HepG2 (cell line): Measurements from ENCODE around the gene ANKRD65. TPM values are rescaled to one million over a fixed set of nuclear protein-coding genes. Genes with fewer than 3 reads are reported as not detected.

Experiments
- GATAD1 ChIP-seq: IDR thresholded peaks from 2 replicates; pipeline ENCODE4 v1.6.1; 2016; ENCODE audit warnings: missing genetic modification reagents, missing compliant biosample characterization
- KAT8 ChIP-seq: IDR thresholded peaks from 2 replicates; pipeline ENCODE4 v1.6.1; 2016; ENCODE audit warnings: missing genetic modification reagents, missing compliant biosample characterization
- PAF1 ChIP-seq: IDR thresholded peaks from 2 replicates; pipeline ENCODE4 v1.6.1; 2016; ENCODE audit warnings: missing genetic modification reagents, missing compliant biosample characterization
- SOX13 ChIP-seq, 3 experiments: fragments of 450-650 bp in 1 of 3; sonication (generic) in 1 of 3; formaldehyde crosslinking in 1 of 3; IDR thresholded peaks in 2 of 3; conservative IDR thresholded peaks in 1 of 3; 2 replicates each; pipeline versions ENCODE4 v1.5.0 to v1.6.1; 2016 to 2020; ENCODE audit warnings: antibody characterized with exemption in 1 of 3, mild to moderate bottlenecking in 1 of 3, missing compliant biosample characterization in 1 of 3, missing genetic modification reagents in 1 of 3, moderate library complexity in 1 of 3
- ZNF317 ChIP-seq: sonication (generic); formaldehyde crosslinking; IDR thresholded peaks from 2 replicates; pipeline ENCODE4 v1.5.0; 2020; ENCODE audit warnings: mild to moderate bottlenecking, missing genetic modification reagents
- ZNF496 ChIP-seq: sonication (generic); formaldehyde crosslinking; IDR thresholded peaks from 2 replicates; pipeline ENCODE4 v1.8.1; 2023; ENCODE audit warnings: mild to moderate bottlenecking, moderate library complexity, missing genetic modification reagents; ENCODE audit not compliant: insufficient replicate concordance
- polyA plus RNA-seq, 8 experiments: library from polyadenylated mRNA; depleted of rRNA in 3 of 8; stranded (reverse) in 7 of 8; unstranded in 1 of 8; fragments of >200 nt; fragmentation: Illumina TruSeq in 4 of 8; extraction: Trizol in 4 of 8; gene quantifications; 2 replicates each; pipeline versions ENCODE4 v1.2.1 to v1.2.3, GENCODE V29; 2011 to 2016; ENCODE audit warnings: low read depth in 4 of 8, missing spikeins in 1 of 8, mixed read lengths in 1 of 8; ENCODE audit not compliant: insufficient read depth in 1 of 8
- total RNA-seq, 5 experiments: library from RNA; depleted of rRNA; stranded (reverse); fragments of >200 nt; fragmentation: Illumina TruSeq; extraction: Trizol; gene quantifications; 2 replicates each; pipeline ENCODE4 v1.2.3, GENCODE V29; 2016; ENCODE audit warnings: low read depth in 1 of 5
- TF ChIP-seq, protein P1 (sequence below): sonication (generic); formaldehyde crosslinking; IDR thresholded peaks from 2 replicates; pipeline ENCODE4 v1.4.0; 2020; ENCODE audit warnings: missing genetic modification reagents
- TF ChIP-seq, protein P2 (sequence below): sonication (generic); IDR thresholded peaks from 2 replicates; pipeline ENCODE4 v1.6.1; 2016; ENCODE audit warnings: low read depth, borderline replicate concordance
- TF ChIP-seq, protein P3 (sequence below): sonication (generic); formaldehyde crosslinking; conservative IDR thresholded peaks from 2 replicates; pipeline ENCODE4 v1.8.0; 2022; ENCODE audit warnings: low read depth, missing genetic modification reagents
- TF ChIP-seq, protein P4 (sequence below): sonication (generic); formaldehyde crosslinking; IDR thresholded peaks from 2 replicates; pipeline ENCODE4 v1.4.0; 2020; ENCODE audit warnings: mild to moderate bottlenecking, missing genetic modification reagents, borderline replicate concordance
- TF ChIP-seq, protein P5 (sequence below): IDR thresholded peaks from 2 replicates; pipeline ENCODE4 v1.6.1; 2016; ENCODE audit warnings: missing compliant biosample characterization, missing genetic modification reagents, borderline replicate concordance
- TF ChIP-seq, protein P6 (sequence below): fragments of 450-650 bp; IDR thresholded peaks from 2 replicates; pipeline ENCODE4 v1.6.1; 2017

Gene ANKRD65
- total and polyA plus RNA-seq, 2 of the 13 experiments (the other 11 are each of a cell fraction or from before 2014, with no cell fraction given), result 12.1 to 30.1 TPM

DNA sequence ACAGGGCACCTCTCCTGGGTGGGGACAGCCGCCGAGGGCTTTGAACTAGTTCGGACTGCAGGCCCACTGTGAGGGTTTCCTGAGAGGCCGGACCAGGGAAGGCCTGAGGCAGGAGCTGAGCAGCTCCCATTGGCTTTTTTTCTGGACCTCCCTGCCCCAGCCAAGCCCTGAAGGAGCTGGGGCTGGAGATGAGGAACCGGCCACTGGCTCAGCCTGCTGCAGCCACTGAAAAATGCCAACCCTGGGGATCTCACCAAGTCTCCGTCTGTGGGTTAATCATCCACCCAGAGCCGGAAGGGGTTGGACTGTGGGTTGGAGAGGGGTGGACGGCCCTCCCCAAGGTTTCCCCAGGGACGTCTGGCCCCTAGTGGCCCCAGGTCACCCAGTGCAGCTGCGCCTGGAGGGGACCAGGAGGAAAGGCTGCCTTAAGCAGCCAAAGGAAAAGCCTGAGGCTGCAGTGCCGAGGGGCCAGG lies 16.9 kb upstream of the ANKRD65 start (continued):
- TF ChIP-seq, protein P1, sequence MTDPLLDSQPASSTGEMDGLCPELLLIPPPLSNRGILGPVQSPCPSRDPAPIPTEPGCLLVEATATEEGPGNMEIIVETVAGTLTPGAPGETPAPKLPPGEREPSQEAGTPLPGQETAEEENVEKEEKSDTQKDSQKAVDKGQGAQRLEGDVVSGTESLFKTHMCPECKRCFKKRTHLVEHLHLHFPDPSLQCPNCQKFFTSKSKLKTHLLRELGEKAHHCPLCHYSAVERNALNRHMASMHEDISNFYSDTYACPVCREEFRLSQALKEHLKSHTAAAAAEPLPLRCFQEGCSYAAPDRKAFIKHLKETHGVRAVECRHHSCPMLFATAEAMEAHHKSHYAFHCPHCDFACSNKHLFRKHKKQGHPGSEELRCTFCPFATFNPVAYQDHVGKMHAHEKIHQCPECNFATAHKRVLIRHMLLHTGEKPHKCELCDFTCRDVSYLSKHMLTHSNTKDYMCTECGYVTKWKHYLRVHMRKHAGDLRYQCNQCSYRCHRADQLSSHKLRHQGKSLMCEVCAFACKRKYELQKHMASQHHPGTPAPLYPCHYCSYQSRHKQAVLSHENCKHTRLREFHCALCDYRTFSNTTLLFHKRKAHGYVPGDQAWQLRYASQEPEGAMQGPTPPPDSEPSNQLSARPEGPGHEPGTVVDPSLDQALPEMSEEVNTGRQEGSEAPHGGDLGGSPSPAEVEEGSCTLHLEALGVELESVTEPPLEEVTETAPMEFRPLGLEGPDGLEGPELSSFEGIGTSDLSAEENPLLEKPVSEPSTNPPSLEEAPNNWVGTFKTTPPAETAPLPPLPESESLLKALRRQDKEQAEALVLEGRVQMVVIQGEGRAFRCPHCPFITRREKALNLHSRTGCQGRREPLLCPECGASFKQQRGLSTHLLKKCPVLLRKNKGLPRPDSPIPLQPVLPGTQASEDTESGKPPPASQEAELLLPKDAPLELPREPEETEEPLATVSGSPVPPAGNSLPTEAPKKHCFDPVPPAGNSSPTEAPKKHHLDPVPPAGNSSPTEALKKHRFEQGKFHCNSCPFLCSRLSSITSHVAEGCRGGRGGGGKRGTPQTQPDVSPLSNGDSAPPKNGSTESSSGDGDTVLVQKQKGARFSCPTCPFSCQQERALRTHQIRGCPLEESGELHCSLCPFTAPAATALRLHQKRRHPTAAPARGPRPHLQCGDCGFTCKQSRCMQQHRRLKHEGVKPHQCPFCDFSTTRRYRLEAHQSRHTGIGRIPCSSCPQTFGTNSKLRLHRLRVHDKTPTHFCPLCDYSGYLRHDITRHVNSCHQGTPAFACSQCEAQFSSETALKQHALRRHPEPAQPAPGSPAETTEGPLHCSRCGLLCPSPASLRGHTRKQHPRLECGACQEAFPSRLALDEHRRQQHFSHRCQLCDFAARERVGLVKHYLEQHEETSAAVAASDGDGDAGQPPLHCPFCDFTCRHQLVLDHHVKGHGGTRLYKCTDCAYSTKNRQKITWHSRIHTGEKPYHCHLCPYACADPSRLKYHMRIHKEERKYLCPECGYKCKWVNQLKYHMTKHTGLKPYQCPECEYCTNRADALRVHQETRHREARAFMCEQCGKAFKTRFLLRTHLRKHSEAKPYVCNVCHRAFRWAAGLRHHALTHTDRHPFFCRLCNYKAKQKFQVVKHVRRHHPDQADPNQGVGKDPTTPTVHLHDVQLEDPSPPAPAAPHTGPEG (CRISPR knock-in tag), result no peak
- TF ChIP-seq, protein P2, sequence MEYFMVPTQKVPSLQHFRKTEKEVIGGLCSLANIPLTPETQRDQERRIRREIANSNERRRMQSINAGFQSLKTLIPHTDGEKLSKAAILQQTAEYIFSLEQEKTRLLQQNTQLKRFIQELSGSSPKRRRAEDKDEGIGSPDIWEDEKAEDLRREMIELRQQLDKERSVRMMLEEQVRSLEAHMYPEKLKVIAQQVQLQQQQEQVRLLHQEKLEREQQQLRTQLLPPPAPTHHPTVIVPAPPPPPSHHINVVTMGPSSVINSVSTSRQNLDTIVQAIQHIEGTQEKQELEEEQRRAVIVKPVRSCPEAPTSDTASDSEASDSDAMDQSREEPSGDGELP, result peak; percentile 73; the same call in 1 of the 2 replicates
- TF ChIP-seq, protein P3, sequence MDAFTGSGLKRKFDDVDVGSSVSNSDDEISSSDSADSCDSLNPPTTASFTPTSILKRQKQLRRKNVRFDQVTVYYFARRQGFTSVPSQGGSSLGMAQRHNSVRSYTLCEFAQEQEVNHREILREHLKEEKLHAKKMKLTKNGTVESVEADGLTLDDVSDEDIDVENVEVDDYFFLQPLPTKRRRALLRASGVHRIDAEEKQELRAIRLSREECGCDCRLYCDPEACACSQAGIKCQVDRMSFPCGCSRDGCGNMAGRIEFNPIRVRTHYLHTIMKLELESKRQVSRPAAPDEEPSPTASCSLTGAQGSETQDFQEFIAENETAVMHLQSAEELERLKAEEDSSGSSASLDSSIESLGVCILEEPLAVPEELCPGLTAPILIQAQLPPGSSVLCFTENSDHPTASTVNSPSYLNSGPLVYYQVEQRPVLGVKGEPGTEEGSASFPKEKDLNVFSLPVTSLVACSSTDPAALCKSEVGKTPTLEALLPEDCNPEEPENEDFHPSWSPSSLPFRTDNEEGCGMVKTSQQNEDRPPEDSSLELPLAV (CRISPR knock-in tag), result no peak
- peak; percentile 72 for TF ChIP-seq GATAD1 (CRISPR knock-in tag)
- TF ChIP-seq, protein P4, sequence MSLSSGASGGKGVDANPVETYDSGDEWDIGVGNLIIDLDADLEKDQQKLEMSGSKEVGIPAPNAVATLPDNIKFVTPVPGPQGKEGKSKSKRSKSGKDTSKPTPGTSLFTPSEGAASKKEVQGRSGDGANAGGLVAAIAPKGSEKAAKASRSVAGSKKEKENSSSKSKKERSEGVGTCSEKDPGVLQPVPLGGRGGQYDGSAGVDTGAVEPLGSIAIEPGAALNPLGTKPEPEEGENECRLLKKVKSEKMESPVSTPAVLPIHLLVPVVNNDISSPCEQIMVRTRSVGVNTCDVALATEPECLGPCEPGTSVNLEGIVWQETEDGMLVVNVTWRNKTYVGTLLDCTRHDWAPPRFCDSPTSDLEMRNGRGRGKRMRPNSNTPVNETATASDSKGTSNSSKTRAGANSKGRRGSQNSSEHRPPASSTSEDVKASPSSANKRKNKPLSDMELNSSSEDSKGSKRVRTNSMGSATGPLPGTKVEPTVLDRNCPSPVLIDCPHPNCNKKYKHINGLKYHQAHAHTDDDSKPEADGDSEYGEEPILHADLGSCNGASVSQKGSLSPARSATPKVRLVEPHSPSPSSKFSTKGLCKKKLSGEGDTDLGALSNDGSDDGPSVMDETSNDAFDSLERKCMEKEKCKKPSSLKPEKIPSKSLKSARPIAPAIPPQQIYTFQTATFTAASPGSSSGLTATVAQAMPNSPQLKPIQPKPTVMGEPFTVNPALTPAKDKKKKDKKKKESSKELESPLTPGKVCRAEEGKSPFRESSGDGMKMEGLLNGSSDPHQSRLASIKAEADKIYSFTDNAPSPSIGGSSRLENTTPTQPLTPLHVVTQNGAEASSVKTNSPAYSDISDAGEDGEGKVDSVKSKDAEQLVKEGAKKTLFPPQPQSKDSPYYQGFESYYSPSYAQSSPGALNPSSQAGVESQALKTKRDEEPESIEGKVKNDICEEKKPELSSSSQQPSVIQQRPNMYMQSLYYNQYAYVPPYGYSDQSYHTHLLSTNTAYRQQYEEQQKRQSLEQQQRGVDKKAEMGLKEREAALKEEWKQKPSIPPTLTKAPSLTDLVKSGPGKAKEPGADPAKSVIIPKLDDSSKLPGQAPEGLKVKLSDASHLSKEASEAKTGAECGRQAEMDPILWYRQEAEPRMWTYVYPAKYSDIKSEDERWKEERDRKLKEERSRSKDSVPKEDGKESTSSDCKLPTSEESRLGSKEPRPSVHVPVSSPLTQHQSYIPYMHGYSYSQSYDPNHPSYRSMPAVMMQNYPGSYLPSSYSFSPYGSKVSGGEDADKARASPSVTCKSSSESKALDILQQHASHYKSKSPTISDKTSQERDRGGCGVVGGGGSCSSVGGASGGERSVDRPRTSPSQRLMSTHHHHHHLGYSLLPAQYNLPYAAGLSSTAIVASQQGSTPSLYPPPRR (CRISPR knock-in tag), result no peak
- TF ChIP-seq PAF1 (CRISPR knock-in tag), result no peak
- TF ChIP-seq SOX13 (IDR thresholded peaks at IDR 0.05), result no peak
- peak in 1 of 2 experiments; percentile 52; a peak in 1 of 4 replicates for TF ChIP-seq SOX13 (CRISPR knock-in tag; conservative IDR thresholded peaks at IDR 0.05 in 1 of 2, IDR thresholded peaks at IDR 0.05 in 1 of 2)
- peak; percentile 80 for TF ChIP-seq KAT8 (CRISPR knock-in tag)
- TF ChIP-seq, protein P5, sequence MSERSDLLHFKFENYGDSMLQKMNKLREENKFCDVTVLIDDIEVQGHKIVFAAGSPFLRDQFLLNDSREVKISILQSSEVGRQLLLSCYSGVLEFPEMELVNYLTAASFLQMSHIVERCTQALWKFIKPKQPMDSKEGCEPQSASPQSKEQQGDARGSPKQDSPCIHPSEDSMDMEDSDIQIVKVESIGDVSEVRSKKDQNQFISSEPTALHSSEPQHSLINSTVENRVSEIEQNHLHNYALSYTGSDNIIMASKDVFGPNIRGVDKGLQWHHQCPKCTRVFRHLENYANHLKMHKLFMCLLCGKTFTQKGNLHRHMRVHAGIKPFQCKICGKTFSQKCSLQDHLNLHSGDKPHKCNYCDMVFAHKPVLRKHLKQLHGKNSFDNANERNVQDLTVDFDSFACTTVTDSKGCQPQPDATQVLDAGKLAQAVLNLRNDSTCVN (CRISPR knock-in tag), result no peak
- TF ChIP-seq ZNF317 (CRISPR knock-in tag), result no peak
- no peak for TF ChIP-seq ZNF496
- TF ChIP-seq, protein P6, sequence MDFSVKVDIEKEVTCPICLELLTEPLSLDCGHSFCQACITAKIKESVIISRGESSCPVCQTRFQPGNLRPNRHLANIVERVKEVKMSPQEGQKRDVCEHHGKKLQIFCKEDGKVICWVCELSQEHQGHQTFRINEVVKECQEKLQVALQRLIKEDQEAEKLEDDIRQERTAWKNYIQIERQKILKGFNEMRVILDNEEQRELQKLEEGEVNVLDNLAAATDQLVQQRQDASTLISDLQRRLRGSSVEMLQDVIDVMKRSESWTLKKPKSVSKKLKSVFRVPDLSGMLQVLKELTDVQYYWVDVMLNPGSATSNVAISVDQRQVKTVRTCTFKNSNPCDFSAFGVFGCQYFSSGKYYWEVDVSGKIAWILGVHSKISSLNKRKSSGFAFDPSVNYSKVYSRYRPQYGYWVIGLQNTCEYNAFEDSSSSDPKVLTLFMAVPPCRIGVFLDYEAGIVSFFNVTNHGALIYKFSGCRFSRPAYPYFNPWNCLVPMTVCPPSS, result no peak
